GM12878 (cell line): ENCODE data around the gene STK10. TPM values are rescaled to one million over a fixed set of nuclear protein-coding genes. Genes with fewer than 3 reads are reported as not detected.

Experiments used
- ATAC-seq: fragments of 200-7000 bp; cut with Tn5 transposase; 3 replicates; pipeline ENCODE4 v1.9.1; 2020; ENCODE audit warnings: mild to moderate bottlenecking, moderate library complexity
- BruUV-seq: library from RNA; stranded (reverse); fragments of 400-500 nt; replicated peaks from 2 replicates; lab custom pipeline; 2021; lab: Mats Ljungman, UMichigan
- CTCF ChIA-PET: fragments of 300-600 bp; sonication (Branson Sonifier 250); formaldehyde crosslinking; extraction: SDS; loops from one replicate; lab custom pipeline; 2021; ENCODE audit warnings: inconsistent platforms; lab: Yijun Ruan, JAX
- POLR2A ChIA-PET: fragments of 350-600 bp; formaldehyde crosslinking; extraction: SDS; loops from one replicate; lab custom pipeline; 2021; ENCODE audit warnings: inconsistent platforms; lab: Charles Lee
- RAD21 ChIA-PET: fragments of 300-600 bp; sonication (Branson Sonifier 250); formaldehyde crosslinking; loops from one replicate; lab custom pipeline; 2023; ENCODE audit warnings: antibody characterized with exemption; ENCODE audit not compliant: unreplicated experiment; lab: Charles Lee
- SMC1A ChIA-PET: fragments of 300-600 bp; sonication (Branson Sonifier 250); formaldehyde crosslinking; loops from one replicate; lab custom pipeline; 2023; ENCODE audit not compliant: unreplicated experiment, uncharacterized antibody; lab: Charles Lee
- DNase-seq: peaks from one replicate; pipeline ENCODE4 v3.0.0-alpha.2; 2011; ENCODE audit warnings: low read depth, low spot score
- FAIRE-seq: peaks from 3 replicates; lab custom pipeline; 2011; peaks lifted over from hg19 to GRCh38; lab: Jason Lieb, UNC
- H2AFZ ChIP-seq: 2 replicates; pipeline ENCODE4 v1.6.0; 2011; ENCODE audit warnings: low read depth, low read length, control low read depth; ENCODE audit not compliant: control insufficient read depth
- H3K27ac ChIP-seq: 2 replicates; pipeline ENCODE4 v1.5.1; 2011; ENCODE audit warnings: control low read depth; ENCODE audit not compliant: control insufficient read depth, insufficient read depth
- H3K27me3 ChIP-seq, 2 experiments: replicated peaks in 1 of 2; 2 replicates each; pipeline versions ENCODE4 v1.6.0 to v1.6.1; 2011; ENCODE audit warnings: low read length in 1 of 2; ENCODE audit not compliant: control insufficient read depth in 2 of 2, insufficient read depth in 2 of 2
- H3K36me3 ChIP-seq, 2 experiments: 2 replicates each; pipeline ENCODE4 v1.5.1; 2011; ENCODE audit warnings: low read length in 1 of 2; ENCODE audit not compliant: control insufficient read depth in 2 of 2, insufficient read depth in 2 of 2
- H3K4me1 ChIP-seq: 2 replicates; pipeline ENCODE4 v1.6.1; 2011; ENCODE audit warnings: mild to moderate bottlenecking, low read length, moderate library complexity, mixed read lengths; ENCODE audit not compliant: control insufficient read depth, insufficient read depth
- H3K4me2 ChIP-seq: 2 replicates; pipeline ENCODE4 v1.6.0; 2011; ENCODE audit warnings: control low read depth; ENCODE audit not compliant: control insufficient read depth, insufficient read depth
- H3K4me3 ChIP-seq: fragments of 200-600 bp; sonication (generic); 2 replicates; pipeline ENCODE4 v1.5.1; 2016
- H3K79me2 ChIP-seq: 2 replicates; pipeline ENCODE4 v1.6.0; 2011; ENCODE audit warnings: low read length; ENCODE audit not compliant: control insufficient read depth, insufficient read depth
- H3K9ac ChIP-seq: 2 replicates; pipeline ENCODE4 v1.8.0; 2011; ENCODE audit warnings: low read length, control low read depth, mixed read lengths; ENCODE audit not compliant: control insufficient read depth, insufficient read depth
- H3K9me3 ChIP-seq: replicated peaks from 3 replicates; pipeline ENCODE4 v1.5.1; 2011; ENCODE audit warnings: mild to moderate bottlenecking, low read length; ENCODE audit not compliant: control insufficient read depth, insufficient read depth
- H4K20me1 ChIP-seq: 2 replicates; pipeline ENCODE4 v1.6.0; 2011; ENCODE audit not compliant: control insufficient read depth, insufficient read depth
- ASH2L ChIP-seq: fragments of 300-600, 200-600 bp; sonication (generic); IDR thresholded peaks from 2 replicates; pipeline ENCODE4 v1.6.1; 2017; ENCODE audit warnings: low read depth, mild to moderate bottlenecking, borderline replicate concordance
- NBN ChIP-seq: fragments of 450-650 bp; IDR thresholded peaks from 2 replicates; pipeline ENCODE4 v1.6.1; 2016
- PML ChIP-seq: IDR thresholded peaks from 2 replicates; pipeline ENCODE4 v1.6.1; 2012; ENCODE audit warnings: low read length, inconsistent platforms
- RAD21 ChIP-seq: IDR thresholded peaks from 2 replicates; pipeline ENCODE4 v1.6.1; 2011; ENCODE audit warnings: mild to moderate bottlenecking, low read depth, low read length, moderate library complexity; ENCODE audit not compliant: insufficient read depth
- RAD51 ChIP-seq: fragments of 450-650 bp; IDR thresholded peaks from 2 replicates; pipeline ENCODE4 v1.6.1; 2016; ENCODE audit warnings: moderate library complexity, mild to moderate bottlenecking, inconsistent platforms
- RUNX3 ChIP-seq: IDR thresholded peaks from 2 replicates; pipeline ENCODE4 v1.6.1; 2012; ENCODE audit warnings: low read length, inconsistent platforms
- WGBS: methylation state at CpG from one replicate; pipeline ENCODE4 v1.1.6; 2016; ENCODE audit warnings: low lambda C conversion rate; ENCODE audit not compliant: insufficient replicate concordance, insufficient coverage; ENCODE audit errors: missing lambda C conversion rate; 5-methylcytosine and 5-hydroxymethylcytosine counted together
- in situ Hi-C: fragments of 300-500 bp; cut with MboI; formaldehyde crosslinking; loops from 9 replicates; pipeline ENCODE4 v1.14.3; 2018; ENCODE audit warnings: mixed read lengths
- intact Hi-C: fragments of 100-400 bp; cut with micrococcal nuclease; formaldehyde crosslinking; loops from one replicate; pipeline ENCODE4 v1.14.2; 2022; ENCODE audit not compliant: unreplicated experiment
- polyA plus RNA-seq, 11 experiments: library from polyadenylated mRNA; depleted of rRNA in 4 of 11; unstranded in 6 of 11; stranded (reverse) in 5 of 11; fragments of >200 nt; fragmentation: Nextera tagmentation in 4 of 11; fragmentation: Illumina TruSeq in 1 of 11; extraction: Ambion mirVana in 4 of 11; extraction: Trizol in 1 of 11; gene quantifications; 1 replicate in 1 of 11; 2 replicates in 10 of 11; pipeline versions ENCODE4 v1.2.1 to v1.2.3, GENCODE V29; 2011 to 2016; ENCODE audit warnings: inconsistent platforms in 2 of 11, missing spikeins in 2 of 11, low read depth in 1 of 11
- total RNA-seq, 4 experiments: library from RNA; depleted of rRNA in 3 of 4; stranded (reverse); fragments of >200 nt in 3 of 4; fragmentation: Illumina TruSeq in 1 of 4; extraction: Trizol in 1 of 4; gene quantifications; 2 replicates each; pipeline versions ENCODE4 v1.2.1 to v1.2.3, GENCODE V29; 2013 to 2021
- TF ChIP-seq, protein P1 (sequence below): fragments of 450-650 bp; IDR thresholded peaks from 2 replicates; pipeline ENCODE4 v1.6.1; 2014; ENCODE audit warnings: mild to moderate bottlenecking
- TF ChIP-seq, protein P2 (sequence below): fragments of 450-650 bp; IDR thresholded peaks from 2 replicates; pipeline ENCODE4 v1.6.1; 2016; ENCODE audit warnings: mild to moderate bottlenecking, moderate library complexity, borderline replicate concordance
- TF ChIP-seq, protein P3 (sequence below), 3 experiments: IDR thresholded peaks in 2 of 3; conservative IDR thresholded peaks in 1 of 3; 2 replicates each; pipeline ENCODE4 v1.5.1; 2011; ENCODE audit warnings: low read depth in 3 of 3, low read length in 3 of 3, mild to moderate bottlenecking in 3 of 3, control low read depth in 2 of 3, moderate library complexity in 2 of 3, inconsistent platforms in 1 of 3, mixed read lengths in 1 of 3; ENCODE audit not compliant: control insufficient read depth in 2 of 3, insufficient read depth in 1 of 3; ENCODE audit errors: extremely low read depth in 1 of 3

The STK10 gene
- total and polyA plus RNA-seq, 10 of the 15 experiments (the other 5 are each of a cell fraction or from before 2014, with no cell fraction given): 14.2 to 96.4 (median 50.6) TPM

DNA sequence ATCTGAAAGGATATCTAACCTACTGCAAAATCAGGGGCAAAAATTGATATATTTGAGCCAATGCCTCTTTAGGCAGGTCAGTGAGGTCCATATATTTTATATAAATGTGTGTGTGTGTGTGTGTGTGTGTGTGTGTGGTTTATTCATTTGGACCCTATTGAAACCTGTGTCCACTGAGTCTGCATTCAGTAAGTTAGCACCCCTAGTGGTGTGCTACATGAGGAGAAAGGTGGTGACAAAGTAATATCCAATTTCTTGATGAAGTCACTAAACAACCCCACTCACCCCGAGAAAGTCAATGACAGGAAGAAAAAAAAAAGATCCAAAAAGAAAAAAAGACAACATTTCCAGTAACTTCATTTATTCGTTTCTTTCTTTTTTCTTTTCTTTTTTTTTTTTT is 185.7 kb downstream of the STK10 start:
- ChIA-PET SMC1A (no interaction called here), RAD21 (interaction anchor here (0.7 kb wide), 1 partner anchor 91 kb away, joined by 3 read pairs; no protein-coding TSS in a partner anchor), POLR2A (no interaction called here), CTCF (interaction anchor here (0.6 to 1.0 kb wide), 2 partner anchors 58 to 90 kb away, joined by 3 to 4 read pairs; no protein-coding TSS in a partner anchor)
- Histone ChIP-seq H3K4me1 (peaks cover 40% of the 10 kb centered on the region), H4K20me1 (no peaks in the 10 kb centered on the region), H3K4me3 (no peak overlapping the region), H3K9ac (no peak overlapping the region), H3K79me2 (peaks cover 97% of the 10 kb centered on the region), H3K9me3 (no peaks in the 10 kb centered on the region), H3K36me3 (no peaks in the 10 kb centered on the region), H3K4me2 (peak overlapping the region; percentile 46), H3K27ac (no peak overlapping the region), H2AFZ (no peak overlapping the region), H3K27me3 (no peaks in the 10 kb centered on the region)
- BruUV-seq: no TSS peak
- intact Hi-C loops: loop anchor here (5.0 to 10.0 kb wide), 3 partner anchors 40 to 588 kb away; partner anchors contain the start of gene FGF18
- TF ChIP-seq RAD21 (peak; percentile 64), RUNX3 (peak; percentile 54), NBN (0 out of 2 replicates have a peak, but pooled peaks have one; percentile 10), RAD51 (no peak), ASH2L (no peak), PML (no peak)
- TF ChIP-seq, protein P1, sequence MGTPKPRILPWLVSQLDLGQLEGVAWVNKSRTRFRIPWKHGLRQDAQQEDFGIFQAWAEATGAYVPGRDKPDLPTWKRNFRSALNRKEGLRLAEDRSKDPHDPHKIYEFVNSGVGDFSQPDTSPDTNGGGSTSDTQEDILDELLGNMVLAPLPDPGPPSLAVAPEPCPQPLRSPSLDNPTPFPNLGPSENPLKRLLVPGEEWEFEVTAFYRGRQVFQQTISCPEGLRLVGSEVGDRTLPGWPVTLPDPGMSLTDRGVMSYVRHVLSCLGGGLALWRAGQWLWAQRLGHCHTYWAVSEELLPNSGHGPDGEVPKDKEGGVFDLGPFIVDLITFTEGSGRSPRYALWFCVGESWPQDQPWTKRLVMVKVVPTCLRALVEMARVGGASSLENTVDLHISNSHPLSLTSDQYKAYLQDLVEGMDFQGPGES: no peak
- TF ChIP-seq, protein P2, sequence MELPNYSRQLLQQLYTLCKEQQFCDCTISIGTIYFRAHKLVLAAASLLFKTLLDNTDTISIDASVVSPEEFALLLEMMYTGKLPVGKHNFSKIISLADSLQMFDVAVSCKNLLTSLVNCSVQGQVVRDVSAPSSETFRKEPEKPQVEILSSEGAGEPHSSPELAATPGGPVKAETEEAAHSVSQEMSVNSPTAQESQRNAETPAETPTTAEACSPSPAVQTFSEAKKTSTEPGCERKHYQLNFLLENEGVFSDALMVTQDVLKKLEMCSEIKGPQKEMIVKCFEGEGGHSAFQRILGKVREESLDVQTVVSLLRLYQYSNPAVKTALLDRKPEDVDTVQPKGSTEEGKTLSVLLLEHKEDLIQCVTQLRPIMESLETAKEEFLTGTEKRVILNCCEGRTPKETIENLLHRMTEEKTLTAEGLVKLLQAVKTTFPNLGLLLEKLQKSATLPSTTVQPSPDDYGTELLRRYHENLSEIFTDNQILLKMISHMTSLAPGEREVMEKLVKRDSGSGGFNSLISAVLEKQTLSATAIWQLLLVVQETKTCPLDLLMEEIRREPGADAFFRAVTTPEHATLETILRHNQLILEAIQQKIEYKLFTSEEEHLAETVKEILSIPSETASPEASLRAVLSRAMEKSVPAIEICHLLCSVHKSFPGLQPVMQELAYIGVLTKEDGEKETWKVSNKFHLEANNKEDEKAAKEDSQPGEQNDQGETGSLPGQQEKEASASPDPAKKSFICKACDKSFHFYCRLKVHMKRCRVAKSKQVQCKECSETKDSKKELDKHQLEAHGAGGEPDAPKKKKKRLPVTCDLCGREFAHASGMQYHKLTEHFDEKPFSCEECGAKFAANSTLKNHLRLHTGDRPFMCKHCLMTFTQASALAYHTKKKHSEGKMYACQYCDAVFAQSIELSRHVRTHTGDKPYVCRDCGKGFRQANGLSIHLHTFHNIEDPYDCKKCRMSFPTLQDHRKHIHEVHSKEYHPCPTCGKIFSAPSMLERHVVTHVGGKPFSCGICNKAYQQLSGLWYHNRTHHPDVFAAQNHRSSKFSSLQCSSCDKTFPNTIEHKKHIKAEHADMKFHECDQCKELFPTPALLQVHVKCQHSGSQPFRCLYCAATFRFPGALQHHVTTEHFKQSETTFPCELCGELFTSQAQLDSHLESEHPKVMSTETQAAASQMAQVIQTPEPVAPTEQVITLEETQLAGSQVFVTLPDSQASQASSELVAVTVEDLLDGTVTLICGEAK: no peak
- TF ChIP-seq, protein P3, sequence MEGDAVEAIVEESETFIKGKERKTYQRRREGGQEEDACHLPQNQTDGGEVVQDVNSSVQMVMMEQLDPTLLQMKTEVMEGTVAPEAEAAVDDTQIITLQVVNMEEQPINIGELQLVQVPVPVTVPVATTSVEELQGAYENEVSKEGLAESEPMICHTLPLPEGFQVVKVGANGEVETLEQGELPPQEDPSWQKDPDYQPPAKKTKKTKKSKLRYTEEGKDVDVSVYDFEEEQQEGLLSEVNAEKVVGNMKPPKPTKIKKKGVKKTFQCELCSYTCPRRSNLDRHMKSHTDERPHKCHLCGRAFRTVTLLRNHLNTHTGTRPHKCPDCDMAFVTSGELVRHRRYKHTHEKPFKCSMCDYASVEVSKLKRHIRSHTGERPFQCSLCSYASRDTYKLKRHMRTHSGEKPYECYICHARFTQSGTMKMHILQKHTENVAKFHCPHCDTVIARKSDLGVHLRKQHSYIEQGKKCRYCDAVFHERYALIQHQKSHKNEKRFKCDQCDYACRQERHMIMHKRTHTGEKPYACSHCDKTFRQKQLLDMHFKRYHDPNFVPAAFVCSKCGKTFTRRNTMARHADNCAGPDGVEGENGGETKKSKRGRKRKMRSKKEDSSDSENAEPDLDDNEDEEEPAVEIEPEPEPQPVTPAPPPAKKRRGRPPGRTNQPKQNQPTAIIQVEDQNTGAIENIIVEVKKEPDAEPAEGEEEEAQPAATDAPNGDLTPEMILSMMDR (IDR thresholded peaks at IDR 0.05 in 2 of 3, conservative IDR thresholded peaks at IDR 0.05 in 1 of 3; ENCODE audit: control insufficient read depth in 2 of 3, extremely low read depth in 1 of 3, insufficient read depth in 1 of 3, low read depth in 3 of 3, low read length in 3 of 3): peak; percentile 56 to 69 (median 62)
- 0% methylated on average over 2 of the region's 2 CpGs for WGBS
- peak; percentile 18 for ATAC-seq
- peak; percentile 27 for FAIRE-seq
- no peak for DNase-seq
- in situ Hi-C loops: no loop called here
